SK-N-SH (cell line): ENCODE results near the gene PLXNA4.

Experiments
- CHD2 ChIP-seq: fragments of 150-350 bp; IDR thresholded peaks from 2 replicates; pipeline ENCODE4 v1.6.1; 2018; ENCODE audit warnings: low read length; ENCODE audit not compliant: partially characterized antibody
- CTCF ChIP-seq: fragments of 200-600 bp; sonication (generic); IDR thresholded peaks from 2 replicates; pipeline ENCODE4 v1.6.1; 2017; ENCODE audit warnings: antibody characterized with exemption, mild to moderate bottlenecking, moderate library complexity
- EP300 ChIP-seq, 2 experiments: IDR thresholded peaks; 2 replicates each; pipeline versions ENCODE4 v1.4.0 to v1.6.1; 2012; ENCODE audit warnings: borderline replicate concordance in 1 of 2, low read depth in 1 of 2, low read length in 1 of 2
- FOXJ3 ChIP-seq: sonication (generic); formaldehyde crosslinking; IDR thresholded peaks from 2 replicates; pipeline ENCODE4 v1.5.1; 2020; ENCODE audit warnings: mild to moderate bottlenecking, missing genetic modification reagents
- GATA2 ChIP-seq: sonication (generic); formaldehyde crosslinking; IDR thresholded peaks from 2 replicates; pipeline ENCODE4 v1.5.0; 2020; ENCODE audit warnings: mild to moderate bottlenecking, missing genetic modification reagents
- MAX ChIP-seq: IDR thresholded peaks from 2 replicates; pipeline ENCODE4 v1.4.0; 2012; ENCODE audit warnings: low read depth
- PBX3 ChIP-seq: IDR thresholded peaks from 2 replicates; pipeline ENCODE4; 2012
- POLR2AphosphoS5 ChIP-seq: IDR thresholded peaks from 2 replicates; pipeline ENCODE4 v1.6.1; 2012; ENCODE audit warnings: low read depth, low read length
- REST ChIP-seq: IDR thresholded peaks from 2 replicates; pipeline ENCODE4 v1.6.1; 2012; ENCODE audit warnings: mild to moderate bottlenecking, low read depth, low read length, moderate library complexity
- RFX5 ChIP-seq: IDR thresholded peaks from 2 replicates; pipeline ENCODE4 v1.6.1; 2012; ENCODE audit warnings: mild to moderate bottlenecking, improper control_type of control experiment, low read length
- SIN3A ChIP-seq: IDR thresholded peaks from 2 replicates; pipeline ENCODE4 v1.6.1; 2012; ENCODE audit warnings: low read depth, mild to moderate bottlenecking, low read length, moderate library complexity, borderline replicate concordance
- SMC3 ChIP-seq: IDR thresholded peaks from 2 replicates; pipeline ENCODE4 v1.6.1; 2012; ENCODE audit warnings: low read depth, low read length, improper control_type of control experiment
- YY1 ChIP-seq: IDR thresholded peaks from 2 replicates; pipeline ENCODE4 v1.4.0; 2012; ENCODE audit warnings: low read depth, mild to moderate bottlenecking
- ZBTB33 ChIP-seq: IDR thresholded peaks from 2 replicates; pipeline ENCODE4 v1.4.0; 2012; ENCODE audit warnings: low read depth, borderline replicate concordance

- TF ChIP-seq MAX (no peak), CTCF (no peak), EP300 (IDR thresholded peaks at IDR 0.05; ENCODE audit: borderline replicate concordance in 1 of 2, low read depth in 1 of 2, low read length in 1 of 2) (no peak), REST (no peak), YY1 (no peak), PBX3 (no peak), ZBTB33 (no peak), SIN3A (no peak), POLR2AphosphoS5 (no peak), SMC3 (no peak), FOXJ3 (CRISPR knock-in tag) (no peak), CHD2 (no peak), RFX5 (no peak), GATA2 (CRISPR knock-in tag) (no peak)
These were observed 414.3 kb downstream of the PLXNA4 start for GRCh38 chr7:132161976-132162375.
